HUES6 (cell line): ENCODE results near the gene ADK.

Experiments used
- H3K27ac ChIP-seq: 2 replicates; pipeline ENCODE4 v1.7.0; 2013; ENCODE audit warnings: low read depth, mild to moderate bottlenecking, low read length, inconsistent platforms
- H3K27me3 ChIP-seq: 2 replicates; pipeline ENCODE4 v1.6.1; 2013; ENCODE audit warnings: low read length; ENCODE audit not compliant: control insufficient read depth, insufficient read depth
- H3K36me3 ChIP-seq: 2 replicates; pipeline ENCODE4 v1.6.1; 2013; ENCODE audit warnings: low read length; ENCODE audit not compliant: control insufficient read depth, insufficient read depth
- H3K4me1 ChIP-seq: 2 replicates; pipeline ENCODE4 v1.6.1; 2013; ENCODE audit warnings: low read length; ENCODE audit not compliant: control insufficient read depth, insufficient read depth
- H3K4me3 ChIP-seq: 2 replicates; pipeline ENCODE4 v1.5.1; 2013; ENCODE audit warnings: low read depth, low read length
- H3K9ac ChIP-seq: one replicate; pipeline ENCODE4 v1.6.1; 2013; ENCODE audit warnings: mild to moderate bottlenecking, low read length
- H3K9me3 ChIP-seq: 2 replicates; pipeline ENCODE4 v1.6.1; 2013; ENCODE audit warnings: low read depth, low read length; ENCODE audit not compliant: control insufficient read depth, insufficient read depth

ADK gene

GRCh38 chr10:74593470-74593869 lies 442.4 kb downstream of the ADK start:
- Histone ChIP-seq H3K9ac (no peak overlapping the region), H3K27ac (no peak overlapping the region), H3K27me3 (no peaks in the 10 kb centered on the region), H3K36me3 (no peaks in the 10 kb centered on the region), H3K4me3 (no peak overlapping the region), H3K9me3 (no peaks in the 10 kb centered on the region), H3K4me1 (no peaks in the 10 kb centered on the region)

GRCh38 chr10:74596713-74597112 lies 445.7 kb downstream of the ADK start:
- H3K4me1 ChIP-seq: no peaks in the 10 kb centered on the region
- no peaks in the 10 kb centered on the region for H3K9me3 ChIP-seq
- no peak overlapping the region for H3K27ac ChIP-seq
- no peaks in the 10 kb centered on the region for H3K36me3 ChIP-seq
- H3K27me3 ChIP-seq: no peaks in the 10 kb centered on the region
- H3K9ac ChIP-seq: no peak overlapping the region
- no peak overlapping the region for H3K4me3 ChIP-seq

GRCh38 chr10:74598891-74599566 lies 448.0 kb downstream of the ADK start:
- no peaks in the 10 kb centered on the region for H3K27me3 ChIP-seq
- H3K9ac ChIP-seq: no peak overlapping the region
- H3K27ac ChIP-seq: no peak overlapping the region
- H3K9me3 ChIP-seq: no peaks in the 10 kb centered on the region
- no peaks in the 10 kb centered on the region for H3K4me1 ChIP-seq
- no peak overlapping the region for H3K4me3 ChIP-seq
- no peaks in the 10 kb centered on the region for H3K36me3 ChIP-seq

GRCh38 chr10:74599672-74600071 lies 448.7 kb downstream of the ADK start:
- Histone ChIP-seq H3K4me3 (no peak overlapping the region), H3K27ac (no peak overlapping the region)

GRCh38 chr10:74600170-74600569 lies 449.1 kb downstream of the ADK start:
- H3K4me3 ChIP-seq: no peak overlapping the region
- H3K9me3 ChIP-seq: no peaks in the 10 kb centered on the region
- H3K4me1 ChIP-seq: no peaks in the 10 kb centered on the region
- no peak overlapping the region for H3K9ac ChIP-seq
- no peaks in the 10 kb centered on the region for H3K27me3 ChIP-seq
- H3K36me3 ChIP-seq: no peaks in the 10 kb centered on the region
- no peak overlapping the region for H3K27ac ChIP-seq

More at GRCh38 chr10:74599672-74600071, 448.7 kb downstream of the ADK start:
- no peak overlapping the region for H3K9ac ChIP-seq
- no peaks in the 10 kb centered on the region for H3K27me3 ChIP-seq
- H3K9me3 ChIP-seq: no peaks in the 10 kb centered on the region
- no peaks in the 10 kb centered on the region for H3K4me1 ChIP-seq
- H3K36me3 ChIP-seq: no peaks in the 10 kb centered on the region

GRCh38 chr10:74602576-74602975 lies 451.6 kb downstream of the ADK start:
- H3K4me3 ChIP-seq: no peak overlapping the region
- no peak overlapping the region for H3K27ac ChIP-seq
- no peaks in the 10 kb centered on the region for H3K27me3 ChIP-seq
- H3K4me1 ChIP-seq: no peaks in the 10 kb centered on the region
- H3K36me3 ChIP-seq: no peaks in the 10 kb centered on the region
- H3K9ac ChIP-seq: no peak overlapping the region
- H3K9me3 ChIP-seq: no peaks in the 10 kb centered on the region

- Histone ChIP-seq H3K27ac (no peak overlapping the region), H3K9me3 (no peaks in the 10 kb centered on the region), H3K9ac (no peak overlapping the region), H3K27me3 (no peaks in the 10 kb centered on the region), H3K36me3 (no peaks in the 10 kb centered on the region), H3K4me3 (no peak overlapping the region), H3K4me1 (peaks cover 15% of the 10 kb centered on the region)
These were observed 459.3 kb downstream of the ADK start for GRCh38 chr10:74610299-74610698.

GRCh38 chr10:74612195-74612594 lies 461.2 kb downstream of the ADK start:
- Histone ChIP-seq H3K9ac (no peak overlapping the region), H3K9me3 (no peaks in the 10 kb centered on the region), H3K4me1 (peaks cover 15% of the 10 kb centered on the region), H3K36me3 (no peaks in the 10 kb centered on the region), H3K27me3 (no peaks in the 10 kb centered on the region), H3K27ac (no peak overlapping the region), H3K4me3 (no peak overlapping the region)

- Histone ChIP-seq H3K9me3 (no peaks in the 10 kb centered on the region; the same call in 1 of the 2 replicates), H3K27ac (no peak overlapping the region), H3K4me3 (no peak overlapping the region), H3K36me3 (no peaks in the 10 kb centered on the region), H3K9ac (no peak overlapping the region), H3K27me3 (no peaks in the 10 kb centered on the region), H3K4me1 (no peaks in the 10 kb centered on the region)
These were observed 469.6 kb downstream of the ADK start for GRCh38 chr10:74620626-74621025.

GRCh38 chr10:74623786-74624185 lies 472.8 kb downstream of the ADK start:
- Histone ChIP-seq H3K9me3 (no peaks in the 10 kb centered on the region; the same call in 1 of the 2 replicates), H3K27me3 (no peaks in the 10 kb centered on the region), H3K27ac (no peak overlapping the region), H3K4me3 (no peak overlapping the region), H3K36me3 (no peaks in the 10 kb centered on the region), H3K4me1 (peaks cover 4% of the 10 kb centered on the region; the same call in 1 of the 2 replicates), H3K9ac (no peak overlapping the region)

GRCh38 chr10:74624501-74624900 lies 473.5 kb downstream of the ADK start:
- H3K27me3 ChIP-seq: no peaks in the 10 kb centered on the region
- H3K27ac ChIP-seq: no peak overlapping the region
- H3K9me3 ChIP-seq: no peaks in the 10 kb centered on the region; the same call in 1 of the 2 replicates

More at GRCh38 chr10:74624501-74624900, 473.5 kb downstream of the ADK start:
- Histone ChIP-seq H3K36me3 (no peaks in the 10 kb centered on the region), H3K9ac (no peak overlapping the region), H3K4me1 (peaks cover 4% of the 10 kb centered on the region; the same call in 1 of the 2 replicates), H3K4me3 (no peak overlapping the region)
